WTC11 (cell line): ENCODE results near the gene HAND1. TPM values are rescaled to one million over a fixed set of nuclear protein-coding genes. Genes with fewer than 3 reads are reported as not detected.

Experiments
- ATAC-seq: fragments of 200-7000 bp; cut with Tn5 transposase; 2 replicates; pipeline ENCODE4 v1.10.0; 2021; ENCODE audit warnings: mild to moderate bottlenecking, moderate library complexity
- CTCF ChIA-PET: fragments of 300-600 bp; sonication (Branson Sonifier 250); formaldehyde crosslinking; loops from one replicate; lab custom pipeline; 2021; ENCODE audit warnings: antibody characterized with exemption; lab: Charles Lee
- POLR2A ChIA-PET: fragments of 350-600 bp; sonication (Branson Sonifier 250); formaldehyde crosslinking; loops from one replicate; lab custom pipeline; 2021; ENCODE audit warnings: antibody characterized with exemption; lab: Charles Lee
- DNase-seq: peaks from one replicate; pipeline ENCODE4 v3.0.0; 2021; ENCODE audit warnings: low spot score
- H3K27ac Mint-ChIP-seq: 2 replicates; pipeline ENCODE4 v1.8.0; 2021; ENCODE audit warnings: mixed read lengths
- H3K27me3 Mint-ChIP-seq: 2 replicates; pipeline ENCODE4 v1.8.0; 2021; ENCODE audit warnings: low read depth, mild to moderate bottlenecking, moderate library complexity, mixed read lengths
- H3K36me3 Mint-ChIP-seq: 2 replicates; pipeline ENCODE4 v1.8.0; 2021; ENCODE audit warnings: mixed read lengths
- H3K4me1 Mint-ChIP-seq: 2 replicates; pipeline ENCODE4 v1.8.0; 2022; ENCODE audit warnings: mixed read lengths
- H3K4me3 Mint-ChIP-seq: 2 replicates; pipeline ENCODE4 v1.8.0; 2021; ENCODE audit warnings: mild to moderate bottlenecking, moderate library complexity, mixed read lengths
- H3K9me3 Mint-ChIP-seq: 2 replicates; pipeline ENCODE4 v1.8.0; 2021; ENCODE audit warnings: mixed read lengths
- CTCF ChIP-seq: fragments of 200-600 bp; IDR thresholded peaks from 2 replicates; pipeline ENCODE4 v1.8.0; 2022; ENCODE audit warnings: antibody characterized with exemption
- ETV6 ChIP-seq: sonication (generic); formaldehyde crosslinking; IDR thresholded peaks from 2 replicates; pipeline ENCODE4 v1.8.1; 2022; ENCODE audit warnings: mild to moderate bottlenecking, missing genetic modification reagents
- GABPB1 ChIP-seq: sonication (generic); formaldehyde crosslinking; IDR thresholded peaks from 2 replicates; pipeline ENCODE4 v1.8.1; 2023; ENCODE audit warnings: mild to moderate bottlenecking, missing genetic modification reagents
- HMGXB4 ChIP-seq: sonication (generic); formaldehyde crosslinking; IDR thresholded peaks from 2 replicates; pipeline ENCODE4 v1.8.1; 2023; ENCODE audit warnings: mild to moderate bottlenecking, moderate library complexity, missing genetic modification reagents
- NR1H2 ChIP-seq: sonication (generic); formaldehyde crosslinking; IDR thresholded peaks from 2 replicates; pipeline ENCODE4 v1.9.0; 2021; ENCODE audit warnings: mild to moderate bottlenecking, moderate library complexity, missing genetic modification reagents
- PREB ChIP-seq: sonication (generic); formaldehyde crosslinking; IDR thresholded peaks from 2 replicates; pipeline ENCODE4 v1.8.1; 2022; ENCODE audit warnings: mild to moderate bottlenecking, missing genetic modification reagents, moderate library complexity, borderline replicate concordance
- SMAD3 ChIP-seq: sonication (generic); formaldehyde crosslinking; IDR thresholded peaks from 2 replicates; pipeline ENCODE4 v1.8.0; 2022; ENCODE audit warnings: missing genetic modification reagents, mild to moderate bottlenecking, borderline replicate concordance
- SP1 ChIP-seq: sonication (generic); formaldehyde crosslinking; conservative IDR thresholded peaks from 2 replicates; pipeline ENCODE4 v1.8.1; 2022; ENCODE audit warnings: missing genetic modification reagents
- TEAD1 ChIP-seq: sonication (generic); formaldehyde crosslinking; IDR thresholded peaks from 2 replicates; pipeline ENCODE4 v1.8.0; 2022; ENCODE audit warnings: mild to moderate bottlenecking, missing genetic modification reagents
- TEAD4 ChIP-seq: sonication (generic); formaldehyde crosslinking; IDR thresholded peaks from 2 replicates; pipeline ENCODE4 v1.8.0; 2022; ENCODE audit warnings: mild to moderate bottlenecking, missing genetic modification reagents
- ZBTB21 ChIP-seq: sonication (generic); formaldehyde crosslinking; IDR thresholded peaks from 2 replicates; pipeline ENCODE4 v1.8.1; 2023; ENCODE audit warnings: mild to moderate bottlenecking, missing genetic modification reagents, borderline replicate concordance
- ZNF232 ChIP-seq: sonication (generic); formaldehyde crosslinking; IDR thresholded peaks from 2 replicates; pipeline ENCODE4 v1.8.0; 2022; ENCODE audit warnings: mild to moderate bottlenecking, missing genetic modification reagents
- ZNF281 ChIP-seq: sonication (generic); formaldehyde crosslinking; IDR thresholded peaks from 2 replicates; pipeline ENCODE4 v1.8.0; 2023; ENCODE audit warnings: mild to moderate bottlenecking, missing genetic modification reagents
- total RNA-seq: library from RNA; stranded (reverse); gene quantifications from 3 replicates; pipeline ENCODE4 v1.2.3, GENCODE V29; 2021
- TF ChIP-seq, protein P1 (sequence below): sonication (generic); formaldehyde crosslinking; IDR thresholded peaks from 2 replicates; pipeline ENCODE4 v1.8.1; 2022; ENCODE audit warnings: mild to moderate bottlenecking, moderate library complexity, missing genetic modification reagents
- TF ChIP-seq, protein P2 (sequence below): sonication (generic); formaldehyde crosslinking; IDR thresholded peaks from 2 replicates; pipeline ENCODE4 v1.8.0; 2023; ENCODE audit warnings: missing genetic modification reagents, mild to moderate bottlenecking, borderline replicate concordance

The HAND1 gene
- total RNA-seq, 1 experiment from 2014 or later = not detected

DNA sequence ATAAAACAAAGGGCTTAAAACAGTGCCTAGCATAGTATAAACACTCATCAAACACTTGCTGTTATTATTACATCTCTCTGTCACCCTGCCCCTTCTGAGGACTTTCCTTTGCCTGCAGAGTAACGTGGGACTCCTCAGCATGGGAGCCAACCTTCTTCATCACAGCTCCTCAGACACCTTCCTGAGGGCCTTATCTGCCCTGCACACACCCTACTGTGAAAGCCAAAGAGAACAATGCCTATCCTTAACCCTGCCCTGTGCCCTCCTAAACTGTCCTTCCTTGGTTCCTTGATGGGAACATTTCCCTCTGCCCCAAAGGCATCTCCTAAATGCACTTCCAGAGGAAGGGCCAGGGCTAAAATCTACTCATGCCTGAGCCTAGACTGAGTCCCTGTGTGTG, 20.6 kb upstream of the HAND1 start (continued):
- no peak for TF ChIP-seq PREB (CRISPR knock-in tag)
- no peak for TF ChIP-seq ZNF232 (CRISPR knock-in tag)
- no peak for TF ChIP-seq GABPB1 (CRISPR knock-in tag)
- TF ChIP-seq TEAD4 (CRISPR knock-in tag) = no peak
- TF ChIP-seq SP1 (CRISPR knock-in tag) = no peak
- TF ChIP-seq, protein P1, sequence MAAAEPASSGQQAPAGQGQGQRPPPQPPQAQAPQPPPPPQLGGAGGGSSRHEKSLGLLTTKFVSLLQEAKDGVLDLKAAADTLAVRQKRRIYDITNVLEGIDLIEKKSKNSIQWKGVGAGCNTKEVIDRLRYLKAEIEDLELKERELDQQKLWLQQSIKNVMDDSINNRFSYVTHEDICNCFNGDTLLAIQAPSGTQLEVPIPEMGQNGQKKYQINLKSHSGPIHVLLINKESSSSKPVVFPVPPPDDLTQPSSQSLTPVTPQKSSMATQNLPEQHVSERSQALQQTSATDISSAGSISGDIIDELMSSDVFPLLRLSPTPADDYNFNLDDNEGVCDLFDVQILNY (CRISPR knock-in tag) = no peak

- no peak for DNase-seq
- Mint-ChIP-seq H3K4me3 (no peak overlapping the region), H3K36me3 (no peaks in the 10 kb centered on the region), H3K27ac (no peak overlapping the region), H3K4me1 (0 out of 2 replicates have a peak, but pooled peaks cover 3% of the 10 kb centered on the region)
- no peak for ATAC-seq
- POLR2A ChIA-PET = no interaction called here
- CTCF ChIA-PET = interaction anchor here (1.2 to 1.3 kb wide), 2 partner anchors 15 to 27 kb away, joined by 4 to 6 read pairs; partner anchors contain the start of gene HAND1
- TF ChIP-seq PREB (CRISPR knock-in tag) (no peak), ZNF281 (no peak)
- TF ChIP-seq, all 79 proteins: peak for 0
- Mint-ChIP-seq H3K9me3 (no peaks in the 10 kb centered on the region), H3K27me3 (peaks cover 45% of the 10 kb centered on the region)
Measured at GRCh38 chr5:154494036-154494435, 16.0 kb upstream of the HAND1 start.

GRCh38 chr5:154493274-154493673, 15.2 kb upstream of the HAND1 start:
- TF ChIP-seq ZBTB21 = no peak
- TF ChIP-seq TEAD1 (CRISPR knock-in tag) = no peak
- peak; percentile 49; the same call in 1 of the 2 replicates for TF ChIP-seq HMGXB4 (CRISPR knock-in tag)
- Mint-ChIP-seq H3K9me3 (no peaks in the 10 kb centered on the region), H3K27me3 (peaks cover 52% of the 10 kb centered on the region), H3K4me1 (0 out of 2 replicates have a peak, but pooled peaks cover 3% of the 10 kb centered on the region), H3K4me3 (peak overlapping the region; percentile 44), H3K27ac (no peak overlapping the region), H3K36me3 (no peaks in the 10 kb centered on the region)
- CTCF ChIA-PET = interaction anchor here (1.1 to 1.3 kb wide), 2 partner anchors 15 to 28 kb away, joined by 4 to 5 read pairs; partner anchors contain the start of gene HAND1
- POLR2A ChIA-PET = interaction anchor here (0.6 kb wide), 1 partner anchor 45 kb away, joined by 3 read pairs; no protein-coding TSS in a partner anchor
- DNase-seq = peak; percentile 62
- ATAC-seq = peak; percentile 93

GRCh38 chr5:154491941-154492340, 13.9 kb upstream of the HAND1 start:
- Mint-ChIP-seq H3K36me3 (no peaks in the 10 kb centered on the region), H3K27me3 (peaks cover 65% of the 10 kb centered on the region), H3K4me3 (no peak overlapping the region), H3K4me1 (peaks cover 3% of the 10 kb centered on the region; the same call in 1 of the 2 replicates), H3K9me3 (no peaks in the 10 kb centered on the region), H3K27ac (no peak overlapping the region)
- DNase-seq (no peak), ATAC-seq (no peak)
- CTCF ChIA-PET = interaction anchor here (0.6 kb wide), 1 partner anchor 107 kb away, joined by 3 read pairs; no protein-coding TSS in a partner anchor
- POLR2A ChIA-PET = no interaction called here
- TF ChIP-seq ETV6 (CRISPR knock-in tag) (no peak), TEAD1 (CRISPR knock-in tag) (no peak), CTCF (no peak), ZNF232 (CRISPR knock-in tag) (no peak), SMAD3 (CRISPR knock-in tag) (no peak), NR1H2 (CRISPR knock-in tag) (no peak)
- TF ChIP-seq, protein P2, sequence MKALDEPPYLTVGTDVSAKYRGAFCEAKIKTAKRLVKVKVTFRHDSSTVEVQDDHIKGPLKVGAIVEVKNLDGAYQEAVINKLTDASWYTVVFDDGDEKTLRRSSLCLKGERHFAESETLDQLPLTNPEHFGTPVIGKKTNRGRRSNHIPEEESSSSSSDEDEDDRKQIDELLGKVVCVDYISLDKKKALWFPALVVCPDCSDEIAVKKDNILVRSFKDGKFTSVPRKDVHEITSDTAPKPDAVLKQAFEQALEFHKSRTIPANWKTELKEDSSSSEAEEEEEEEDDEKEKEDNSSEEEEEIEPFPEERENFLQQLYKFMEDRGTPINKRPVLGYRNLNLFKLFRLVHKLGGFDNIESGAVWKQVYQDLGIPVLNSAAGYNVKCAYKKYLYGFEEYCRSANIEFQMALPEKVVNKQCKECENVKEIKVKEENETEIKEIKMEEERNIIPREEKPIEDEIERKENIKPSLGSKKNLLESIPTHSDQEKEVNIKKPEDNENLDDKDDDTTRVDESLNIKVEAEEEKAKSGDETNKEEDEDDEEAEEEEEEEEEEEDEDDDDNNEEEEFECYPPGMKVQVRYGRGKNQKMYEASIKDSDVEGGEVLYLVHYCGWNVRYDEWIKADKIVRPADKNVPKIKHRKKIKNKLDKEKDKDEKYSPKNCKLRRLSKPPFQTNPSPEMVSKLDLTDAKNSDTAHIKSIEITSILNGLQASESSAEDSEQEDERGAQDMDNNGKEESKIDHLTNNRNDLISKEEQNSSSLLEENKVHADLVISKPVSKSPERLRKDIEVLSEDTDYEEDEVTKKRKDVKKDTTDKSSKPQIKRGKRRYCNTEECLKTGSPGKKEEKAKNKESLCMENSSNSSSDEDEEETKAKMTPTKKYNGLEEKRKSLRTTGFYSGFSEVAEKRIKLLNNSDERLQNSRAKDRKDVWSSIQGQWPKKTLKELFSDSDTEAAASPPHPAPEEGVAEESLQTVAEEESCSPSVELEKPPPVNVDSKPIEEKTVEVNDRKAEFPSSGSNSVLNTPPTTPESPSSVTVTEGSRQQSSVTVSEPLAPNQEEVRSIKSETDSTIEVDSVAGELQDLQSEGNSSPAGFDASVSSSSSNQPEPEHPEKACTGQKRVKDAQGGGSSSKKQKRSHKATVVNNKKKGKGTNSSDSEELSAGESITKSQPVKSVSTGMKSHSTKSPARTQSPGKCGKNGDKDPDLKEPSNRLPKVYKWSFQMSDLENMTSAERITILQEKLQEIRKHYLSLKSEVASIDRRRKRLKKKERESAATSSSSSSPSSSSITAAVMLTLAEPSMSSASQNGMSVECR (CRISPR knock-in tag) = no peak
